HG02852 (cell line): ENCODE measurements around the gene TNNI2.
"Not testable (repeated sequence)": the region's sequence is repeated elsewhere in the genome, so short reads cannot be mapped to it uniquely, and the experiment has no call there.

Source experiments
- ATAC-seq: cut with Tn5 transposase; IDR thresholded peaks from one replicate; pipeline ENCODE4 v1.9.1; 2021; ENCODE audit warnings: mild to moderate bottlenecking, moderate library complexity; ENCODE audit not compliant: unreplicated experiment

TNNI2 gene

DNA sequence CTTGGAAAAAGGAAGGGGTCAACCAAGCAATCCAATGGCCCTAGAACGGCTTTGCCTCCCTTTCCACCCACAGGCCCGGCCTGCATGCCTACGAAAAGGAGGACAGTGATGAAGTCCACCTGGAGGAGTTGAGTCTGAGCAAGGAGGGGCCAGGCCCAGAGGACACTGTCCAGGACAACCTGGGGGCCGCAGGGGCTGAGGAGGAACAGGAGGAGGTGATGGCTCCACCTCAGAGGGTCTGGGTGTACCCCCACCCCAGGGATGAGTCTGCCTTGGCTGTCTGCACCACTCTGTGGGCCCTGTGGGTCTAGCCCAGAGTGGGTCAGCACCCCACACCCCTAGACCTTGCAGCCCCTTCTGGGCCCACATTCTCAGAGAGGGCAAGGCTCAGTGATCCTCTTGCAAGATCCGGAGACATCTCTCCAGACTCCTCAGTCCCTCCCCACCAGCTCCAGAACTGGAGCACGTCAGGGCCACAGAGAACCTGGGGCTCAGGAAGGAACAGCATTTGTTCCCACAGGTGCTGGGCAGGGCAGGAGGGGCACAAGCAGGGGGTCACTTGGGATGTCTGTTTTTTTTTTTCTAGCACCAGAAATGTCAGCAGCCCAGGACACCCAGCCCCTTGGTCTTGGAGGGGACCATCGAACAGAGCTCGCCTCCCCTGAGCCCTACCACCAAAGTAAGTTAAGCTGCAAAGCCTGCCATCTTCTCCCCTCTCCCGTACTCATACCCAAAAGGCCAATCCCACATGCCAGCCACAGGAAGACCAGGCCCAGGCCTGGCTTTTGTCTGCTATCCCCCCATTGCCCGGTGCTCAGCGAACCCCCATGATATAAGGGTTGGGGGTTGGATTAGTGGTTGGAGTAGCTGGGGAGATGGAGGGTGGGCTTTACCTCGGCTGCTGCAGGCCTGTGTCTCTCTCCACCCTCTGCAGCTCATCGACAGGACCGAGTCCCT is 44.8 kb downstream of the TNNI2 start:
- ATAC-seq = no peak

GRCh38 chr11:1884303-1884700 is 45.5 kb downstream of the TNNI2 start:
- ATAC-seq = no peak

GRCh38 chr11:1886551-1886950 is 47.8 kb downstream of the TNNI2 start:
- ATAC-seq = not testable (repeated sequence)

DNA sequence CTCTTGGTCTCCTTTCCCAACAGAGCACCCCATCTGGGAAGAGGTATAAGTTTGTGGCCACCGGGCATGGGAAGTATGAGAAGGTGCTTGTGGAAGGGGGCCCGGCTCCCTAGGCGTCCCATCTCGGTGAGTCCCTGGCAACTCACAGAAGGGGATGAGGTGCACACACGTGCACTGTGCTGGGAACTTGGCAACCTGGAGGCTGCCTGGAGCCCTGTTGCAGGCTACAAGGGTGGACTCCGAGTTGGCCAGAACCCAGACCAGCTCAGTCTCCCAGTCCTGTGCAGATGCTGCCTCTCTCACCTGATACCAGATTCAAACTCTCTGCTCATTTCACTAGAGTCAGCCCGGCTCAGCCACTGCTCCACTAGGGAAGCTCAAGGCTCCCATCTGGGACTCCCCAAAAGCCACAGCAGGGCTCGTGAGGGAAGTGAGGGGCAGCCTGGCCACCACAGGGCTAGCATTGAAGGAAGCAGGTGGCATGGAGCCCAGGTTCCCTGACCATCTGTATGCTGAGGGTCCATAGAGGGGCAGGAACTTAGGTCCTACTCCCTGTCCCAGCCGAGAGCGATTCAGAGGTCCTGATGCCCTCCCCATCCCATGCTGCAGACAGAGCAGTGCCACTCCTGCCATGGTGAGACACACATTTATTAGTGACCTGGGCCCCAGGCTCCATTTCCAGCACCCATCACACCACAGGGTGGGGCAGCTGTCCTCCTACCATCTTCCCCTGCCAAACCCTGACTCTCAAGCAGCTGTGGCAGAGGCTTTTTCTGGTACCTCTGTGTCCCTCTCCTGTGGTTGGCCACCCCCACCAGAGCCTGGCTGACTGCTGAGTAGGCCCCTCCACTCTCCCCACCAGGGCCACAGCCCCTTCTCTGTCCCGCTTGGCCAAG is 48.9 kb downstream of the TNNI2 start:
- no peak for ATAC-seq

GRCh38 chr11:1888347-1888753 is 49.6 kb downstream of the TNNI2 start:
- no peak for ATAC-seq

GRCh38 chr11:1888811-1889210 is 50.0 kb downstream of the TNNI2 start:
- ATAC-seq = no peak

DNA sequence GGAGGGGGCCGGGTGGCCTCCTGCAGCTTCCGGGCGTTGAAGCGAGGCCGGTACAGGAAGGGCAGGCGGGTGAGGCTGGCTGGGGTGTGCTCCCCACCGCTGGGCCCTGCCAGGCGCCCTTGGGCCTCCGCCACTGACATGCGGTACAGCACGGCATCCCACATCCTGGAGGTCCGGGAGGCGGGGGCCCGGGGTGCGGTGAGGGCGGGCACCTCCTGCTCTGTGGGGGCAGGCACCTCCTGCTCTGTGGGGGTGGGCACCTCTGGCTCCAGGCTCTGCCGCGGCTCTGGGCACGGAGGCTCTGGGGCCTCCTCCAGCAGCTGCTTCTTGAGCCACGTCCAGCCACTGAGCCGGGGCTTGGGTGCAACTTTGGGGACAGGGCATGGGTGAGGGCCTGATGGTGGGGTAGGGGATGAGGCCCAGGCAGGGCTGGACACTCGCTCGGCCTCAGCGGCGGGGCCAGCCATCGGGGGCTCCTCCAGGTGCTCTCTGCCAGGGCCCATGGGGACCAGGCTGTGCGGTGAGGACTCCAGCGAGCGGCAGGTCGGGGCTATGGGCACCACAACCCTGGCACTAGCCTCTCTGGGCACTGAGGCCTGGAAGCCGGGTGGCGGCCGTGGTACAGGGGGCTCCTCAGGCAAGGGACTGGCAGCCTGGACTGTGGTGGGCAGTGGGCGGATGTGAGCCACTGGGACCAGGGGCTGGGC is 50.6 kb downstream of the TNNI2 start:
- no peak for ATAC-seq

GRCh38 chr11:1889941-1890855 is 51.4 kb downstream of the TNNI2 start:
- no peak for ATAC-seq
